Inflammatory macrophage treated with lipopolysaccharide for 1 hour (primary cell): ENCODE measurements around the gene SLC28A1.
A peak's percentile ranks its signal among the peaks of the same experiment; 100 is the strongest.

Source experiments
- DNase-seq, 2 donors: peaks; one replicate each; pipeline ENCODE4 v3.0.0-alpha.2; 2020 to 2022

SLC28A1 gene

GRCh38 chr15:84887938-84888337, 3.5 kb downstream of the SLC28A1 start:
- DNase-seq, result no peak

GRCh38 chr15:84888639-84889038, 4.2 kb downstream of the SLC28A1 start:
- no peak for DNase-seq

GRCh38 chr15:84889313-84889990, 5.0 kb downstream of the SLC28A1 start:
- DNase-seq, result no peak

GRCh38 chr15:84889991-84890669, 5.7 kb downstream of the SLC28A1 start:
- no peak for DNase-seq

GRCh38 chr15:84890670-84891162, 6.3 kb downstream of the SLC28A1 start:
- no peak for DNase-seq

- DNase-seq, result no peak
Measured at GRCh38 chr15:84891339-84891738, 6.9 kb downstream of the SLC28A1 start.

GRCh38 chr15:84892786-84893307, 8.4 kb downstream of the SLC28A1 start:
- no peak for DNase-seq

- DNase-seq, result no peak
Measured at GRCh38 chr15:84893607-84894006, 9.1 kb downstream of the SLC28A1 start.

- DNase-seq, result no peak
Measured at GRCh38 chr15:84894736-84895425, 10.4 kb downstream of the SLC28A1 start.

GRCh38 chr15:84898761-84899160, 14.3 kb downstream of the SLC28A1 start:
- DNase-seq, result no peak

- DNase-seq, result no peak
Measured at GRCh38 chr15:84899750-84900149, 15.3 kb downstream of the SLC28A1 start.

GRCh38 chr15:84901540-84901939, 17.1 kb downstream of the SLC28A1 start:
- DNase-seq, result no peak

- DNase-seq, result no peak
Measured at GRCh38 chr15:84903751-84904150, 19.3 kb downstream of the SLC28A1 start.

GRCh38 chr15:84904419-84904818, 20.0 kb downstream of the SLC28A1 start:
- DNase-seq, result no peak

GRCh38 chr15:84905016-84905916, 20.8 kb downstream of the SLC28A1 start:
- DNase-seq, result no peak

- no peak for DNase-seq
Measured at GRCh38 chr15:84907731-84908130, 23.3 kb downstream of the SLC28A1 start.

GRCh38 chr15:84908564-84908963, 24.1 kb downstream of the SLC28A1 start:
- no peak for DNase-seq

- no peak for DNase-seq
Measured at GRCh38 chr15:84909029-84909428, 24.6 kb downstream of the SLC28A1 start.

- no peak for DNase-seq
Measured at GRCh38 chr15:84909782-84910181, 25.3 kb downstream of the SLC28A1 start.

GRCh38 chr15:84910928-84911623, 26.6 kb downstream of the SLC28A1 start:
- no peak for DNase-seq

- DNase-seq, result peak in 1 of 2 donors; percentile 20
Measured at GRCh38 chr15:84911879-84912660, 27.6 kb downstream of the SLC28A1 start.
